ENCODE results near the gene POLD2.

- no peak for TF ChIP-seq POLR2AphosphoS5 (IDR thresholded peaks at IDR 0.05; ENCODE audit: low read depth, low read length)
- TF ChIP-seq POLR2A (IDR thresholded peaks at IDR 0.05; ENCODE audit: low read depth, low read length) = no peak
These were observed 15.2 kb downstream of the POLD2 start for GRCh38 chr7:44107961-44108767.
